A673 (cell line): ENCODE results near the gene MNAT1.

Experiments
- CTCF ChIP-seq: fragments of 300-800, 200-600 bp; sonication (generic); conservative IDR thresholded peaks from 2 replicates; pipeline ENCODE4 v1.5.1; 2017; ENCODE audit warnings: low read depth, mild to moderate bottlenecking, antibody characterized with exemption, low read length, moderate library complexity, mixed read lengths
- EZH2 ChIP-seq: fragments of 200-600 bp; sonication (generic); IDR thresholded peaks from 2 replicates; pipeline ENCODE4 v1.6.1; 2017; ENCODE audit warnings: borderline replicate concordance, low read depth, mild to moderate bottlenecking, mixed read lengths, antibody characterized with exemption, low read length; ENCODE audit not compliant: poor library complexity, severe bottlenecking

- no peak for TF ChIP-seq CTCF
- TF ChIP-seq EZH2, result no peak
These were observed 13.6 kb upstream of the MNAT1 start for GRCh38 chr14:60720962-60721325.
